ENCODE measurements around the gene PAQR5. TPM values are rescaled to one million over a fixed set of nuclear protein-coding genes. Genes with fewer than 3 reads are reported as not detected.
"Not testable (repeated sequence)": the region's sequence is repeated elsewhere in the genome, so short reads cannot be mapped to it uniquely, and the experiment has no call there.

PAQR5 gene
- total RNA-seq, 1 donor from 2014 or later, result 1.5 TPM

- no peak for DNase-seq (ENCODE audit: extremely low spot score, unreplicated experiment)
- Mint-ChIP-seq H3K4me1 (ENCODE audit: unreplicated experiment) (peaks cover 14% of the 10 kb centered on the region), H3K27ac (ENCODE audit: unreplicated experiment) (no peak overlapping the region), H3K27me3 (ENCODE audit: unreplicated experiment) (no peaks in the 10 kb centered on the region), H3K9me3 (ENCODE audit: unreplicated experiment) (no peaks in the 10 kb centered on the region), H3K36me3 (ENCODE audit: unreplicated experiment) (no peaks in the 10 kb centered on the region), H3K4me3 (ENCODE audit: unreplicated experiment) (no peak overlapping the region)
- no peak for TF ChIP-seq CTCF (IDR thresholded peaks at IDR 0.05)
These were observed 148.2 kb downstream of the PAQR5 start for GRCh38 chr15:69446953-69447352.

DNA sequence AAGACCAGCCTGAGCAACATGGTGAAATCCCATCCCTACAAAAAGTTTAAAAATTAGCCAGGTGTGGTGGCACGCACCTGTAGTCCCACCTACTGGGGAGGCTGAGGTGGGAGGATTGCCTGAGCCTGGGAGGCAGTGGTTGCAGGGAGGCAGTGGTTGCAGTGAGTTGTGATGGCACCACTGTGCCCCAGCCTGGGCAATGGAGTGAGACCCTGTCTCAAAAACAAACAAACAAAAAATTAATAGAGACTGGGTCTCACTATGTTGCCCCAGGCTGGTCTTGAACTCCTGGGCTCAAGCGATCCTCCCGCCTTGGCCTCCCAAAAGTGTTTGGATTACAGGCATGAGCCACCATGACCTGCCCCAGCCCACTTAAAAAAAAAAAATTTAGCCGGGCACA is 151.5 kb downstream of the PAQR5 start:
- not testable (repeated sequence) for H3K4me3 Mint-ChIP-seq (ENCODE audit: unreplicated experiment); H3K27ac Mint-ChIP-seq (ENCODE audit: unreplicated experiment); H3K27me3 Mint-ChIP-seq (ENCODE audit: unreplicated experiment); DNase-seq (ENCODE audit: extremely low spot score, unreplicated experiment); H3K9me3 Mint-ChIP-seq (ENCODE audit: unreplicated experiment)
- Mint-ChIP-seq H3K4me1 (ENCODE audit: unreplicated experiment) (peaks cover 31% of the 10 kb centered on the region), H3K36me3 (ENCODE audit: unreplicated experiment) (peaks cover 16% of the 10 kb centered on the region)

DNA sequence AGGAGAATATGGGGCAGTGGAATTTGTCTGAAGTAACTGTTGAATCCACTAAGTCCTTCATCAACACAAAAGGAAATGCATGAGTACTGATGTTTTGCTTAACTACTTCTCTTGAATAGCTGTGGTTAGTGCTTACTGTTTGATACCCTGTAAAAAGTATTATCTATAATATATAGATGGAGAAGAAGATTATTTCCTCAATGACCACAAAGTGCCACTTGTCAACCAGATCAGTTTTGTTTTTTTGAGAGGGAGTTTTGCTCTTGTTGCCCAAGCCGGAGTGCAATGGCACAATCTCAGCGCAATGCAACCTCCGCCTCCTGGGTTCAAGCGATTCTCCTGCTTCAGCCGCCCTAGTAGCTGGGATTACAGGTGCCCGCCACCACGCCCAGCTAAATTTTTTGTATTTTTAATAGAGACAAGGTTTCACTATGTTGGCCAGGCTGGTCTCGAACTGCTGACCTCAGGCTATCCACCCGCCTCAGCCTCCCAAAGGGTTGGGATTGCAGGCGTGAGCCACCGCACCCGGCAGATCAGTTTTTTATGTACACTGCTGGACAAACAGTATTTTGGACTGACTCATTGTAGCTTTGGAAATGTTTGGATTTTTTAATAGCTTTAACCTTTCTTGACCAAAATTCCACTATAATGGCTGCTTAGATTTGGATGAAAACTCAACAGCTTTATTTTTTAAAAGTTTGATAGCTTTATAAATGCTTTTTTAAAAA is 152.4 kb downstream of the PAQR5 start:
- no peaks in the 10 kb centered on the region for H3K27me3 Mint-ChIP-seq (ENCODE audit: unreplicated experiment)
- H3K9me3 Mint-ChIP-seq (ENCODE audit: unreplicated experiment), result no peaks in the 10 kb centered on the region
- H3K4me3 Mint-ChIP-seq (ENCODE audit: unreplicated experiment), result peak overlapping the region; percentile 92
- H3K27ac Mint-ChIP-seq (ENCODE audit: unreplicated experiment), result peak overlapping the region; percentile 98
- TF ChIP-seq CTCF (IDR thresholded peaks at IDR 0.05), result no peak
- peaks cover 39% of the 10 kb centered on the region for H3K4me1 Mint-ChIP-seq (ENCODE audit: unreplicated experiment)
- DNase-seq (ENCODE audit: extremely low spot score, unreplicated experiment), result no peak
- peaks cover 24% of the 10 kb centered on the region for H3K36me3 Mint-ChIP-seq (ENCODE audit: unreplicated experiment)

DNA sequence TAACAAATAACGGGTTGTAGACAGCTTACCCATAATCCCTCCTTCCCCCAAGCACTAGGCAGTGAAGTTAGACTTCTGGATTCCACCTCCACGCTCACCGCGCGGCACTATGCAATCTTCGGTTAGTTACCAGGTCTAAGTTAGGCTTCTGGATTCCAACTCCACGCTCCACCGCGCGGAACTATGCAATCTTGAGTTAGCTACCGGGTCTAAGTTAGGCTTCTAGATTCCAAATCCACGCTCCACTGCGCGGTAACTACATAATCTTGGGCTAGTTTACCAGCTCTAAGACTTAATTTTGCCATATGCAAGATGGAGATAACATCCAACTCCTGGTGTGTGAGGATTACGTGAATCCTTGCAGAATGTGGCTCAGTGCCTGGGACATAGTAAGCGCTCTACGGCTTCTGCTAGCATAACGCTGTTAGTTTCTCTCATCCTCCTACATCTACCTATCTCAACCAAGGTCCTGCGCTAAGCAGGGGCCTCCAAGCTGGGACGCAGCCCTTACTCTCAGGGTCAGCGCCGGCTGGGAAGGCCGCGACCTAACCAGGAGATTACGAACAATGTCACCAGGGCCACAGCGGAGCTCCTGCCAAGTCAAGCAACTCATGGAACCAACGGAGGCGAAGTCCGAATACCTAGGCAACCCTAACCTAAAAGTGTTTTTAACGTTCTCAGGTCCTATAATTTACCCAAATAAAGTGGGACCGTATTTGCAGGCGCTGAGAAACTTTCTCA is 153.4 kb downstream of the PAQR5 start:
- Mint-ChIP-seq H3K4me3 (ENCODE audit: unreplicated experiment) (peak overlapping the region; percentile 92), H3K4me1 (ENCODE audit: unreplicated experiment) (peaks cover 42% of the 10 kb centered on the region), H3K9me3 (ENCODE audit: unreplicated experiment) (no peaks in the 10 kb centered on the region), H3K36me3 (ENCODE audit: unreplicated experiment) (peaks cover 30% of the 10 kb centered on the region), H3K27ac (ENCODE audit: unreplicated experiment) (peak overlapping the region; percentile 98), H3K27me3 (ENCODE audit: unreplicated experiment) (no peaks in the 10 kb centered on the region)
- no peak for TF ChIP-seq CTCF (IDR thresholded peaks at IDR 0.05)
- DNase-seq (ENCODE audit: extremely low spot score, unreplicated experiment), result no peak

DNA sequence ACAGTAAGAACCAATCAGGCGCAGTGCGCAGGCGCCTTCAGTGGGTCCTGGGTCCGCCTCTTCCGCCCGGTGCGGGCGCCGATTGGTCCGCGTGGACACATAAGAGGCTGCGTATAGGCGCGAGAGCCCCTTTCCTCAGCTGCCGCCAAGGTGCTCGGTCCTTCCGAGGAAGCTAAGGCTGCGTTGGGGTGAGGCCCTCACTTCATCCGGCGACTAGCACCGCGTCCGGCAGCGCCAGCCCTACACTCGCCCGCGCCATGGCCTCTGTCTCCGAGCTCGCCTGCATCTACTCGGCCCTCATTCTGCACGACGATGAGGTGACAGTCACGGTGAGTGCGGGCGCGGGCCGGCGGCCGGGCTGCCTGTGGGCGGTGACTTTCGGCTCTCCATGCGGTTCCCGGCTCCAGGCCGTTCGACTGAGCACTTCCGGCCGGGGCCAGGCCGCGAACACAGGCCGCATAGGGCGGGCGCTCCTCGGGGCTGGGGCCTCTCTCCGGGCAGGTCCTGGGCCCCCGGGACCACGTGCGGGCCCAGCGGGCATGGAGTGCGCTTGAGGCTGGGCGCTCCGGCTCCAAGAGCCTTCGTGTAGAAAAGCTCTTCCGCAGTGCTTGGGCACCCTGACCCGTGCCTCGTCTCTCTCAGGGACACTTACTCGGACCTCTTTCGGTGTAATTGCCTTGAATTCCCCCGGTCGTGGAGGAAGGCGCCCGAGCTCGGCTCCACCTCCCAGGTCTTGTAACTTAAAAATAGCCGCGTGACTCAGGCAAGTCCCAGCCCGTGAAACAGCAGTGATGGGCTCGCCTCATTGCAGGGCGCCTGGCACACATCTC is 154.2 kb downstream of the PAQR5 start, which contains the start of gene RPLP1:
Gene RPLP1 (plus strand): TSS at position 127 of the 830 bp plus-strand sequence. CDS start 131 bp downstream, at position 258.
- peaks cover 42% of the 10 kb centered on the region for H3K4me1 Mint-ChIP-seq (ENCODE audit: unreplicated experiment)
- no peak for TF ChIP-seq CTCF (IDR thresholded peaks at IDR 0.05)
- no peaks in the 10 kb centered on the region for H3K9me3 Mint-ChIP-seq (ENCODE audit: unreplicated experiment)
- peak within 1 kb of the TSS; percentile 92 for H3K4me3 Mint-ChIP-seq (ENCODE audit: unreplicated experiment)
- H3K27ac Mint-ChIP-seq (ENCODE audit: unreplicated experiment), result peak within 1 kb of the TSS; percentile 98
- peak; percentile 98 for DNase-seq (ENCODE audit: extremely low spot score, unreplicated experiment)
- no peaks in the 10 kb centered on the region for H3K27me3 Mint-ChIP-seq (ENCODE audit: unreplicated experiment)
- peaks cover 34% of the 10 kb centered on the region for H3K36me3 Mint-ChIP-seq (ENCODE audit: unreplicated experiment)
